ENCODE results near the gene ZHX3. TPM values are rescaled to one million over a fixed set of nuclear protein-coding genes. Genes with fewer than 3 reads are reported as not detected.

Gene ZHX3
- total RNA-seq, 1 donor from 2014 or later: 53.3 TPM

- peaks cover 4 to 65% of the 10 kb centered on the region in 2 donors for H3K36me3 ChIP-seq
- TF ChIP-seq CTCF (IDR thresholded peaks at IDR 0.05): no peak
These were observed 33.0 kb upstream of the ZHX3 start for GRCh38 chr20:41350408-41350962.

GRCh38 chr20:41349943-41350342, 32.4 kb upstream of the ZHX3 start:
- intact Hi-C loops (cut with DNase I): loop anchor here (5.0 kb wide), 1 partner anchor 47 kb away; no protein-coding TSS in a partner anchor
- Histone ChIP-seq H3K4me1 (no peaks in the 10 kb centered on the region), H3K27me3 (no peaks in the 10 kb centered on the region), H3K4me3 (no peak overlapping the region), H3K9me3 (no peaks in the 10 kb centered on the region), H3K36me3 (peaks cover 4 to 61% of the 10 kb centered on the region in 2 donors), H3K27ac (no peak overlapping the region)
- no peak for DNase-seq (ENCODE audit: low spot score in 2 of 2)
- TF ChIP-seq CTCF (IDR thresholded peaks at IDR 0.05): no peak

More at GRCh38 chr20:41350408-41350962, 33.0 kb upstream of the ZHX3 start:
- no peaks in the 10 kb centered on the region for H3K4me1 ChIP-seq
- H3K4me3 ChIP-seq: no peak overlapping the region
- H3K27me3 ChIP-seq: no peaks in the 10 kb centered on the region
- no peaks in the 10 kb centered on the region for H3K9me3 ChIP-seq
- intact Hi-C loops (cut with DNase I): loop anchor here (5.0 kb wide), 1 partner anchor 47 kb away; no protein-coding TSS in a partner anchor
- DNase-seq (ENCODE audit: low spot score in 2 of 2): no peak
- H3K27ac ChIP-seq: no peak overlapping the region

- Histone ChIP-seq H3K36me3 (peaks cover 4 to 59% of the 10 kb centered on the region in 2 donors), H3K4me3 (no peak overlapping the region), H3K9me3 (no peaks in the 10 kb centered on the region), H3K4me1 (no peaks in the 10 kb centered on the region), H3K27ac (no peak overlapping the region), H3K27me3 (no peaks in the 10 kb centered on the region)
- intact Hi-C loops (cut with DNase I): no loop called here
- TF ChIP-seq CTCF (IDR thresholded peaks at IDR 0.05): no peak
- DNase-seq (ENCODE audit: low spot score in 2 of 2): no peak
These were observed 31.7 kb upstream of the ZHX3 start for GRCh38 chr20:41349266-41349665.

GRCh38 chr20:41348430-41349172, 31.1 kb upstream of the ZHX3 start:
- H3K27me3 ChIP-seq: no peaks in the 10 kb centered on the region
- H3K4me1 ChIP-seq: no peaks in the 10 kb centered on the region
- no peaks in the 10 kb centered on the region for H3K9me3 ChIP-seq
- H3K4me3 ChIP-seq: no peak overlapping the region
- intact Hi-C loops (cut with DNase I): no loop called here
- DNase-seq (ENCODE audit: low spot score in 2 of 2): no peak
- H3K27ac ChIP-seq: no peak overlapping the region
- no peak for TF ChIP-seq CTCF (IDR thresholded peaks at IDR 0.05)
- peaks cover 4 to 59% of the 10 kb centered on the region in 2 donors for H3K36me3 ChIP-seq

GRCh38 chr20:41347523-41348429, 30.2 kb upstream of the ZHX3 start:
- Histone ChIP-seq H3K4me1 (no peaks in the 10 kb centered on the region), H3K36me3 (peaks cover 4 to 54% of the 10 kb centered on the region in 2 donors), H3K4me3 (no peak overlapping the region), H3K9me3 (no peaks in the 10 kb centered on the region), H3K27me3 (no peaks in the 10 kb centered on the region), H3K27ac (no peak overlapping the region)
- DNase-seq (ENCODE audit: low spot score in 2 of 2): no peak
- TF ChIP-seq CTCF (IDR thresholded peaks at IDR 0.05): no peak
- intact Hi-C loops (cut with DNase I): no loop called here
